Parathyroid adenoma (tissue), 2 donors: ENCODE data around the gene TMEM163.

Experiments used
- H2AFZ ChIP-seq: fragments of 300-600 bp; sonication (generic); one replicate; pipeline ENCODE4 v1.7.0; 2017; ENCODE audit warnings: antibody characterized with exemption, mild to moderate bottlenecking
- H3K27ac ChIP-seq: fragments of 300-600 bp; sonication (generic); one replicate; pipeline ENCODE4 v1.7.0; 2017
- H3K27me3 ChIP-seq: fragments of 300-600 bp; sonication (generic); one replicate; pipeline ENCODE4 v1.7.0; 2017; ENCODE audit warnings: low read length; ENCODE audit not compliant: control insufficient read depth, insufficient read depth
- H3K36me3 ChIP-seq: fragments of 300-600 bp; sonication (generic); one replicate; pipeline ENCODE4 v1.7.0; 2017; ENCODE audit warnings: low read length; ENCODE audit not compliant: control insufficient read depth, insufficient read depth
- H3K4me1 ChIP-seq: fragments of 300-600 bp; sonication (generic); one replicate; pipeline ENCODE4 v1.7.0; 2017; ENCODE audit warnings: control low read depth
- H3K4me2 ChIP-seq: fragments of 300-600 bp; sonication (generic); one replicate; pipeline ENCODE4 v1.7.0; 2017; ENCODE audit warnings: low read length
- H3K4me3 ChIP-seq: fragments of 300-600 bp; sonication (generic); one replicate; pipeline ENCODE4 v1.7.0; 2017; ENCODE audit warnings: low read depth, low read length
- H3K79me2 ChIP-seq: fragments of 300-600 bp; sonication (generic); one replicate; pipeline ENCODE4 v1.7.0; 2017; ENCODE audit warnings: control low read depth
- H3K9ac ChIP-seq: fragments of 300-600 bp; sonication (generic); one replicate; pipeline ENCODE4 v1.7.0; 2017; ENCODE audit warnings: mild to moderate bottlenecking
- H3K9me3 ChIP-seq: fragments of 300-600 bp; sonication (generic); one replicate; pipeline ENCODE4 v1.7.0; 2017; ENCODE audit warnings: low read length; ENCODE audit not compliant: control insufficient read depth
- CTCF ChIP-seq: fragments of 300-600 bp; sonication (generic); IDR thresholded peaks from one replicate; pipeline ENCODE4 v1.7.0; 2017; ENCODE audit warnings: antibody characterized with exemption, mild to moderate bottlenecking
- donor health status: primary hyperparathyroidism.

Gene TMEM163

GRCh38 chr2:134738141-134738870 lies 19.5 kb upstream of the TMEM163 start:
- H3K4me2 ChIP-seq, result no peak overlapping the region
- H3K9me3 ChIP-seq, result no peaks in the 10 kb centered on the region
- H3K9ac ChIP-seq, result no peak overlapping the region
- no peaks in the 10 kb centered on the region for H3K36me3 ChIP-seq
- no peaks in the 10 kb centered on the region for H3K4me1 ChIP-seq
- H2AFZ ChIP-seq, result no peak overlapping the region
- TF ChIP-seq CTCF, result no peak
- no peak overlapping the region for H3K4me3 ChIP-seq
- H3K79me2 ChIP-seq, result no peaks in the 10 kb centered on the region
- no peak overlapping the region for H3K27ac ChIP-seq
- H3K27me3 ChIP-seq, result no peaks in the 10 kb centered on the region

GRCh38 chr2:134737671-134738070 lies 18.9 kb upstream of the TMEM163 start:
- Histone ChIP-seq H3K27me3 (no peaks in the 10 kb centered on the region), H3K9me3 (no peaks in the 10 kb centered on the region), H3K27ac (no peak overlapping the region), H3K4me3 (no peak overlapping the region), H2AFZ (no peak overlapping the region), H3K4me1 (no peaks in the 10 kb centered on the region), H3K79me2 (no peaks in the 10 kb centered on the region), H3K36me3 (no peaks in the 10 kb centered on the region), H3K4me2 (no peak overlapping the region), H3K9ac (no peak overlapping the region)
- TF ChIP-seq CTCF, result no peak

- Histone ChIP-seq H3K4me3 (no peak overlapping the region), H3K4me1 (no peaks in the 10 kb centered on the region), H3K9me3 (no peaks in the 10 kb centered on the region), H2AFZ (no peak overlapping the region), H3K27me3 (no peaks in the 10 kb centered on the region), H3K27ac (no peak overlapping the region), H3K4me2 (no peak overlapping the region), H3K9ac (no peak overlapping the region), H3K36me3 (no peaks in the 10 kb centered on the region), H3K79me2 (no peaks in the 10 kb centered on the region)
- TF ChIP-seq CTCF, result no peak
Measured at GRCh38 chr2:134736167-134736880, 17.5 kb upstream of the TMEM163 start.

- H3K9me3 ChIP-seq, result no peaks in the 10 kb centered on the region
- no peak overlapping the region for H2AFZ ChIP-seq
- no peak for TF ChIP-seq CTCF
- no peak overlapping the region for H3K4me2 ChIP-seq
- H3K9ac ChIP-seq, result no peak overlapping the region
- no peaks in the 10 kb centered on the region for H3K27me3 ChIP-seq
- H3K4me3 ChIP-seq, result no peak overlapping the region
- no peaks in the 10 kb centered on the region for H3K79me2 ChIP-seq
- H3K36me3 ChIP-seq, result no peaks in the 10 kb centered on the region
- no peak overlapping the region for H3K27ac ChIP-seq
- H3K4me1 ChIP-seq, result no peaks in the 10 kb centered on the region
Measured at GRCh38 chr2:134728163-134728562, 9.4 kb upstream of the TMEM163 start.

- Histone ChIP-seq H3K27me3 (no peaks in the 10 kb centered on the region), H3K9me3 (no peaks in the 10 kb centered on the region), H3K36me3 (no peaks in the 10 kb centered on the region), H3K4me3 (no peak overlapping the region), H3K27ac (no peak overlapping the region), H3K9ac (no peak overlapping the region), H3K4me2 (no peak overlapping the region), H3K4me1 (no peaks in the 10 kb centered on the region), H2AFZ (no peak overlapping the region), H3K79me2 (no peaks in the 10 kb centered on the region)
- no peak for TF ChIP-seq CTCF
Measured at GRCh38 chr2:134727385-134727784, 8.6 kb upstream of the TMEM163 start.
